Measurements from ENCODE around the gene ODAM. TPM values are rescaled to one million over a fixed set of nuclear protein-coding genes. Genes with fewer than 3 reads are reported as not detected.

Gene ODAM
- total RNA-seq, 1 experiment from 2014 or later, result not detected

- intact Hi-C loops (cut with micrococcal nuclease), result no loop called here
- BruUV-seq (replicated peaks), result no TSS peak
- DNase-seq (ENCODE audit: unreplicated experiment), result no peak
- no peak for TF ChIP-seq CTCF (IDR thresholded peaks at IDR 0.05; ENCODE audit: unreplicated experiment)
- Mint-ChIP-seq H3K27me3 (ENCODE audit: insufficient read depth, unreplicated experiment) (peaks cover 18% of the 10 kb centered on the region), H3K9me3 (ENCODE audit: unreplicated experiment) (no peaks in the 10 kb centered on the region), H3K4me3 (ENCODE audit: unreplicated experiment) (no peak overlapping the region), H3K27ac (ENCODE audit: low read depth, unreplicated experiment) (no peak overlapping the region), H3K4me1 (ENCODE audit: insufficient read depth, unreplicated experiment) (no peaks in the 10 kb centered on the region), H3K36me3 (ENCODE audit: insufficient read depth, unreplicated experiment) (no peaks in the 10 kb centered on the region)
- ChIA-PET CTCF (interaction anchor here (0.6 kb wide), 1 partner anchor 51 kb away, joined by 3 read pairs; no protein-coding TSS in a partner anchor), POLR2A (no interaction called here)
These were observed 36.9 kb upstream of the ODAM start for GRCh38 chr4:70158576-70158975.

GRCh38 chr4:70177090-70177489 lies 18.4 kb upstream of the ODAM start:
- POLR2A ChIA-PET, result no interaction called here
- Mint-ChIP-seq H3K27ac (ENCODE audit: low read depth, unreplicated experiment) (no peak overlapping the region), H3K27me3 (ENCODE audit: insufficient read depth, unreplicated experiment) (peaks cover 73% of the 10 kb centered on the region), H3K4me1 (ENCODE audit: insufficient read depth, unreplicated experiment) (no peaks in the 10 kb centered on the region), H3K4me3 (ENCODE audit: unreplicated experiment) (no peak overlapping the region), H3K9me3 (ENCODE audit: unreplicated experiment) (no peaks in the 10 kb centered on the region), H3K36me3 (ENCODE audit: insufficient read depth, unreplicated experiment) (no peaks in the 10 kb centered on the region)
- intact Hi-C loops (cut with micrococcal nuclease), result no loop called here
- BruUV-seq (replicated peaks), result no TSS peak
- CTCF ChIA-PET, result no interaction called here
- DNase-seq (ENCODE audit: unreplicated experiment), result no peak
- TF ChIP-seq CTCF (IDR thresholded peaks at IDR 0.05; ENCODE audit: unreplicated experiment), result no peak

- no peaks in the 10 kb centered on the region for H3K36me3 Mint-ChIP-seq (ENCODE audit: insufficient read depth, unreplicated experiment)
- H3K9me3 Mint-ChIP-seq (ENCODE audit: unreplicated experiment), result no peaks in the 10 kb centered on the region
- intact Hi-C loops (cut with micrococcal nuclease), result no loop called here
- H3K27ac Mint-ChIP-seq (ENCODE audit: low read depth, unreplicated experiment), result no peak overlapping the region
- CTCF ChIA-PET, result no interaction called here
- TF ChIP-seq CTCF (IDR thresholded peaks at IDR 0.05; ENCODE audit: unreplicated experiment), result no peak
- no TSS peak for BruUV-seq (replicated peaks)
- no peak for DNase-seq (ENCODE audit: unreplicated experiment)
- H3K4me1 Mint-ChIP-seq (ENCODE audit: insufficient read depth, unreplicated experiment), result no peaks in the 10 kb centered on the region
- peaks cover 73% of the 10 kb centered on the region for H3K27me3 Mint-ChIP-seq (ENCODE audit: insufficient read depth, unreplicated experiment)
- H3K4me3 Mint-ChIP-seq (ENCODE audit: unreplicated experiment), result no peak overlapping the region
- POLR2A ChIA-PET, result interaction anchor here (0.9 kb wide), 1 partner anchor 195 kb away, joined by 3 read pairs; no protein-coding TSS in a partner anchor
These were observed 17.4 kb upstream of the ODAM start for GRCh38 chr4:70178075-70178660.

GRCh38 chr4:70179811-70180210 lies 15.7 kb upstream of the ODAM start:
- ChIA-PET POLR2A (interaction anchor here (0.7 kb wide), 1 partner anchor 11 kb away, joined by 3 read pairs; no protein-coding TSS in a partner anchor), CTCF (interaction anchor here (0.7 kb wide), 2 partner anchors 278 to 635 kb away, joined by 3 read pairs; no protein-coding TSS in a partner anchor)
- no peak for DNase-seq (ENCODE audit: unreplicated experiment)
- Mint-ChIP-seq H3K4me1 (ENCODE audit: insufficient read depth, unreplicated experiment) (no peaks in the 10 kb centered on the region), H3K9me3 (ENCODE audit: unreplicated experiment) (no peaks in the 10 kb centered on the region), H3K36me3 (ENCODE audit: insufficient read depth, unreplicated experiment) (no peaks in the 10 kb centered on the region), H3K27ac (ENCODE audit: low read depth, unreplicated experiment) (no peak overlapping the region), H3K27me3 (ENCODE audit: insufficient read depth, unreplicated experiment) (peaks cover 72% of the 10 kb centered on the region), H3K4me3 (ENCODE audit: unreplicated experiment) (no peak overlapping the region)
- TF ChIP-seq CTCF (IDR thresholded peaks at IDR 0.05; ENCODE audit: unreplicated experiment), result no peak
- intact Hi-C loops (cut with micrococcal nuclease), result loop anchor here (5.0 kb wide), 1 partner anchor 298 kb away; no protein-coding TSS in a partner anchor
- no TSS peak for BruUV-seq (replicated peaks)

Data from MCF 10A (cell line).